ENCODE measurements around the gene SUSD4. TPM values are rescaled to one million over a fixed set of nuclear protein-coding genes. Genes with fewer than 3 reads are reported as not detected.

SUSD4 gene
- total and polyA plus RNA-seq, 3 donors from 2014 or later: 13.9 to 17.7 (median 13.9) TPM

- H3K27ac ChIP-seq: no peak overlapping the region
- H3K36me3 ChIP-seq (ENCODE audit: low read depth, missing control alignments): no peaks in the 10 kb centered on the region
- DNase-seq: no peak
- H3K9me3 ChIP-seq: no peaks in the 10 kb centered on the region
- no peaks in the 10 kb centered on the region for H3K27me3 ChIP-seq
- intact Hi-C loops (cut with DNase I; ENCODE audit: low total_unique reads): no loop called here
- TF ChIP-seq POLR2A (IDR thresholded peaks at IDR 0.05) (no peak), CTCF (IDR thresholded peaks at IDR 0.05) (no peak)
- H3K4me3 ChIP-seq: no peak overlapping the region
- no peaks in the 10 kb centered on the region for H3K4me1 ChIP-seq
Observed at GRCh38 chr1:223410036-223410435, 46.1 kb upstream of the SUSD4 start.

GRCh38 chr1:223405507-223405906, 41.5 kb upstream of the SUSD4 start:
- Histone ChIP-seq H3K4me3 (no peak overlapping the region), H3K36me3 (ENCODE audit: low read depth, missing control alignments) (no peaks in the 10 kb centered on the region), H3K9me3 (no peaks in the 10 kb centered on the region), H3K27ac (no peak overlapping the region), H3K27me3 (no peaks in the 10 kb centered on the region), H3K4me1 (no peaks in the 10 kb centered on the region)
- no peak for DNase-seq
- TF ChIP-seq CTCF (IDR thresholded peaks at IDR 0.05): no peak
- TF ChIP-seq POLR2A (IDR thresholded peaks at IDR 0.05): no peak
- WGBS, 2 donors: 90 to 91% methylated on average over 3 of the region's 3 CpGs
- intact Hi-C loops (cut with DNase I; ENCODE audit: low total_unique reads): no loop called here

- Histone ChIP-seq H3K4me3 (no peak overlapping the region), H3K27ac (no peak overlapping the region), H3K4me1 (no peaks in the 10 kb centered on the region), H3K27me3 (no peaks in the 10 kb centered on the region), H3K9me3 (no peaks in the 10 kb centered on the region), H3K36me3 (ENCODE audit: low read depth, missing control alignments) (no peaks in the 10 kb centered on the region)
- 75 to 82% methylated on average over 3 of the region's 3 CpGs for WGBS, 2 donors
- TF ChIP-seq POLR2A (IDR thresholded peaks at IDR 0.05) (no peak), CTCF (IDR thresholded peaks at IDR 0.05) (no peak)
- intact Hi-C loops (cut with DNase I; ENCODE audit: low total_unique reads): no loop called here
- no peak for DNase-seq
Observed at GRCh38 chr1:223403184-223403815, 39.3 kb upstream of the SUSD4 start.

- H3K4me1 ChIP-seq: no peaks in the 10 kb centered on the region
- H3K36me3 ChIP-seq (ENCODE audit: low read depth, missing control alignments): no peaks in the 10 kb centered on the region
- no peak overlapping the region for H3K27ac ChIP-seq
- H3K4me3 ChIP-seq: no peak overlapping the region
- TF ChIP-seq POLR2A (IDR thresholded peaks at IDR 0.05) (no peak), CTCF (IDR thresholded peaks at IDR 0.05) (no peak)
- intact Hi-C loops (cut with DNase I; ENCODE audit: low total_unique reads): no loop called here
- no peaks in the 10 kb centered on the region for H3K27me3 ChIP-seq
- no peaks in the 10 kb centered on the region for H3K9me3 ChIP-seq
- DNase-seq: no peak
- 82 to 89% methylated on average over 2 of the region's 2 CpGs for WGBS, 2 donors
Observed at GRCh38 chr1:223402790-223403142, 38.8 kb upstream of the SUSD4 start.
